Upper lobe of left lung (tissue), 6 donors: ENCODE measurements around the gene ANKMY2. TPM values are rescaled to one million over a fixed set of nuclear protein-coding genes. Genes with fewer than 3 reads are reported as not detected.

Source experiments
- ATAC-seq, 2 donors: fragments of 200-7000 bp; cut with Tn5 transposase; one replicate each; pipeline ENCODE4 v1.9.1; 2022; ENCODE audit warnings: mild to moderate bottlenecking in 2 of 2, moderate library complexity in 2 of 2; ENCODE audit not compliant: low FRiP score in 2 of 2
- DNase-seq, 2 donors: peaks; one replicate each; pipeline ENCODE4 v3.0.0-alpha.2; 2019 to 2020
- H3K27ac ChIP-seq, 4 donors: fragments of 200-600 bp; sonication (generic); one replicate each; pipeline ENCODE4 v1.5.1; 2016 to 2019
- H3K27me3 ChIP-seq, 4 donors: fragments of 200-600 bp; sonication (generic); one replicate each; pipeline ENCODE4 v1.5.1; 2017 to 2019
- H3K36me3 ChIP-seq, 4 donors: fragments of 200-600 bp; sonication (generic); one replicate each; pipeline ENCODE4 v1.5.1; 2016 to 2019
- H3K4me1 ChIP-seq, 4 donors: fragments of 200-600 bp; sonication (generic); one replicate each; pipeline ENCODE4 v1.5.1; 2018 to 2019
- H3K4me3 ChIP-seq, 4 donors: fragments of 200-600 bp; sonication (generic); one replicate each; pipeline ENCODE4 v1.5.1; 2017 to 2019; ENCODE audit warnings: mild to moderate bottlenecking in 2 of 4, moderate library complexity in 1 of 4
- H3K9me3 ChIP-seq, 4 donors: fragments of 200-600 bp; sonication (generic); one replicate each; pipeline ENCODE4 v1.5.1; 2018 to 2019
- CTCF ChIP-seq, 6 experiments: fragments of 450-650 bp in 4 of 6; fragments of 200-600 bp in 2 of 6; sonication (generic) in 2 of 6; IDR thresholded peaks; one replicate each; pipeline ENCODE4 v1.5.1; 2016 to 2019; ENCODE audit warnings: antibody characterized with exemption in 6 of 6
- EP300 ChIP-seq, 4 donors: sonication (generic); formaldehyde crosslinking; IDR thresholded peaks; one replicate each; pipeline ENCODE4 v1.5.1; 2017; ENCODE audit warnings: antibody characterized with exemption in 4 of 4, control low read depth in 2 of 4
- POLR2A ChIP-seq, 4 donors: fragments of 450-650 bp; IDR thresholded peaks; one replicate each; pipeline ENCODE4 v1.5.1; 2016 to 2017; ENCODE audit warnings: antibody characterized with exemption in 4 of 4, mild to moderate bottlenecking in 2 of 4
- POLR2AphosphoS5 ChIP-seq, 2 donors: sonication (generic); formaldehyde crosslinking; IDR thresholded peaks; one replicate each; pipeline ENCODE4 v1.5.1; 2017; ENCODE audit warnings: antibody characterized with exemption in 2 of 2
- WGBS, 2 donors: methylation state at CpG; one replicate each; pipeline ENCODE4 v1.1.5; 2017 to 2018; 5-methylcytosine and 5-hydroxymethylcytosine counted together
- total RNA-seq, 6 donors: library from RNA; depleted of rRNA in 4 of 6; stranded (reverse); fragments of >200 nt in 4 of 6; gene quantifications; one replicate each; pipeline versions ENCODE4 v1.1.0 to v1.2.1, GENCODE V29; 2016 to 2021
- donor health status: DM: no; HTN: no; CAD: no; lungs with moderate emphysema.
- donor health status: DM: no; HTN: yes; CAD: no; lungs with severe emphysema.

Gene ANKMY2
- total RNA-seq, 6 donors from 2014 or later: 5.8 to 16.3 (median 12.7) TPM

- Histone ChIP-seq H3K4me3 (no peak overlapping the region), H3K36me3 (peaks cover 0 to 50% (median 9%) of the 10 kb centered on the region in 4 donors), H3K27me3 (no peaks in the 10 kb centered on the region), H3K9me3 (no peaks in the 10 kb centered on the region), H3K27ac (no peak overlapping the region), H3K4me1 (no peaks in the 10 kb centered on the region)
- TF ChIP-seq POLR2A (IDR thresholded peaks at IDR 0.05) (no peak), POLR2AphosphoS5 (IDR thresholded peaks at IDR 0.05) (no peak), EP300 (IDR thresholded peaks at IDR 0.05) (no peak), CTCF (IDR thresholded peaks at IDR 0.05) (no peak)
- ATAC-seq: no peak
- WGBS, 2 donors: 92 to 95% methylated on average over 2 of the region's 2 CpGs
- DNase-seq: no peak
Observed at GRCh38 chr7:16619979-16620408, 25.6 kb downstream of the ANKMY2 start.

- no peak for TF ChIP-seq CTCF (IDR thresholded peaks at IDR 0.05)
- no peak for TF ChIP-seq POLR2AphosphoS5 (IDR thresholded peaks at IDR 0.05)
- TF ChIP-seq POLR2A (IDR thresholded peaks at IDR 0.05): no peak
- no peak for TF ChIP-seq EP300 (IDR thresholded peaks at IDR 0.05)
- 87 to 91% methylated on average over 10 to 17 of the region's 18 CpGs for WGBS, 2 donors
Observed at GRCh38 chr7:16616542-16616941, 29.0 kb downstream of the ANKMY2 start.

GRCh38 chr7:16616122-16616521 is 29.4 kb downstream of the ANKMY2 start:
- Histone ChIP-seq H3K4me1 (no peaks in the 10 kb centered on the region), H3K9me3 (no peaks in the 10 kb centered on the region), H3K27me3 (no peaks in the 10 kb centered on the region), H3K4me3 (no peak overlapping the region), H3K36me3 (peaks cover 0 to 32% (median 7%) of the 10 kb centered on the region in 4 donors), H3K27ac (no peak overlapping the region)
- no peak for DNase-seq
- TF ChIP-seq EP300 (IDR thresholded peaks at IDR 0.05): no peak
- no peak for TF ChIP-seq CTCF (IDR thresholded peaks at IDR 0.05)
- no peak for TF ChIP-seq POLR2AphosphoS5 (IDR thresholded peaks at IDR 0.05)
- no peak for TF ChIP-seq POLR2A (IDR thresholded peaks at IDR 0.05)
- ATAC-seq: no peak
- WGBS, 2 donors: 64 to 72% methylated on average over 4 of the region's 4 CpGs

More at GRCh38 chr7:16616542-16616941, 29.0 kb downstream of the ANKMY2 start:
- Histone ChIP-seq H3K4me3 (no peak overlapping the region), H3K4me1 (no peaks in the 10 kb centered on the region), H3K27ac (no peak overlapping the region), H3K36me3 (peaks cover 0 to 35% (median 7%) of the 10 kb centered on the region in 4 donors), H3K27me3 (no peaks in the 10 kb centered on the region), H3K9me3 (no peaks in the 10 kb centered on the region)
- ATAC-seq (peak in 1 of 2 donors; percentile 16), DNase-seq (peak in 1 of 2 donors; percentile 74)

GRCh38 chr7:16615228-16615627 is 30.3 kb downstream of the ANKMY2 start:
- Histone ChIP-seq H3K4me3 (no peak overlapping the region), H3K36me3 (peaks cover 0 to 35% (median 7%) of the 10 kb centered on the region in 4 donors), H3K4me1 (no peaks in the 10 kb centered on the region), H3K27ac (no peak overlapping the region), H3K27me3 (no peaks in the 10 kb centered on the region), H3K9me3 (no peaks in the 10 kb centered on the region)
- TF ChIP-seq POLR2A (IDR thresholded peaks at IDR 0.05) (no peak), CTCF (IDR thresholded peaks at IDR 0.05) (no peak)
- no peak for DNase-seq
- ATAC-seq: no peak
- 74 to 85% methylated on average over 5 of the region's 5 CpGs for WGBS, 2 donors

- H3K4me1 ChIP-seq: peaks cover 0 to 5% (median 0%) of the 10 kb centered on the region in 4 donors
- no peak overlapping the region for H3K4me3 ChIP-seq
- WGBS, 2 donors: 76 to 100% methylated on average over 2 of the region's 2 CpGs
- no peak for ATAC-seq
- no peak overlapping the region for H3K27ac ChIP-seq
- peaks cover 0 to 48% (median 9%) of the 10 kb centered on the region in 4 donors for H3K36me3 ChIP-seq
- TF ChIP-seq POLR2A (IDR thresholded peaks at IDR 0.05) (no peak), CTCF (IDR thresholded peaks at IDR 0.05) (no peak), POLR2AphosphoS5 (IDR thresholded peaks at IDR 0.05) (no peak), EP300 (IDR thresholded peaks at IDR 0.05) (no peak)
- DNase-seq: no peak
- no peaks in the 10 kb centered on the region for H3K27me3 ChIP-seq
- H3K9me3 ChIP-seq: no peaks in the 10 kb centered on the region
Observed at GRCh38 chr7:16611711-16612110, 33.8 kb downstream of the ANKMY2 start.
